ENCODE measurements around the gene PARK7. TPM values are rescaled to one million over a fixed set of nuclear protein-coding genes. Genes with fewer than 3 reads are reported as not detected.

PARK7 gene
- total RNA-seq, 4 donors from 2014 or later: 291 to 370 (median 332) TPM

DNA sequence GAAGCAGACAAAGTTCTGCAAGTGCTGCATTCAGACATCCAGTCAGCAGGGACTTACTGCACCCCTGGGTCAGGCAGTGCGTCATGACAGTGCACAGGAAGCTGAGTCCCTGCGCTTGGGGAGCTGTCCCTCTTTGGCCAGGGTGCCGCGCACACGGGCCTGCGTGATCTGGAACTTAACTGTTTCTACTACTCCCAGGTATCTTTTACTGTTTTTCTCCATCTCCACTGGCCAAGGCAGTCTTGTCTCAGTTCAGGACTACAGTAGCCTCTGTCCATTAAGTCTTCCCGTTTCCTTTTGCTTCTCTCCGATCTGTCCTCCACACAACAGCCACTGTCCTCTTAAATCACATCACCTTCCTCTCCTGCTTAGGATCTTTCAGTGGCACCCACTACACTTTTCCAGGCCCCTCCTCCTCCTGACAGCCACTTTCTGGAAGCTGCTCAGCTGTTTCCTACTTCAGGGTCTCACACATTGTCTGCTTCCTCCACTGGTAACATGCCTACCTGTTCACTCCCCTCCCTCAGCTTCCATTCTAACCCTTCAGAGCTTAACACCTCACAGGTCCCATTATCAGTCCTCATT lies 48.7 kb downstream of the PARK7 start:
- Histone ChIP-seq H3K27ac (peak overlapping the region; percentile 76 to 94 (median 88)), H3K4me1 (peaks cover 58 to 76% of the 10 kb centered on the region in 2 donors), H3K27me3 (no peaks in the 10 kb centered on the region), H3K36me3 (peaks cover 4 to 29% of the 10 kb centered on the region in 2 donors), H3K4me3 (no peak overlapping the region), H3K9me3 (no peaks in the 10 kb centered on the region)
- ATAC-seq (no peak), DNase-seq (no peak)
- in situ Hi-C loops (cut with MboI; ENCODE audit: low sequenced_read_pairs in 4 of 4): no loop called here
- no peak for TF ChIP-seq POLR2A (IDR thresholded peaks at IDR 0.05)
- TF ChIP-seq, protein P1, sequence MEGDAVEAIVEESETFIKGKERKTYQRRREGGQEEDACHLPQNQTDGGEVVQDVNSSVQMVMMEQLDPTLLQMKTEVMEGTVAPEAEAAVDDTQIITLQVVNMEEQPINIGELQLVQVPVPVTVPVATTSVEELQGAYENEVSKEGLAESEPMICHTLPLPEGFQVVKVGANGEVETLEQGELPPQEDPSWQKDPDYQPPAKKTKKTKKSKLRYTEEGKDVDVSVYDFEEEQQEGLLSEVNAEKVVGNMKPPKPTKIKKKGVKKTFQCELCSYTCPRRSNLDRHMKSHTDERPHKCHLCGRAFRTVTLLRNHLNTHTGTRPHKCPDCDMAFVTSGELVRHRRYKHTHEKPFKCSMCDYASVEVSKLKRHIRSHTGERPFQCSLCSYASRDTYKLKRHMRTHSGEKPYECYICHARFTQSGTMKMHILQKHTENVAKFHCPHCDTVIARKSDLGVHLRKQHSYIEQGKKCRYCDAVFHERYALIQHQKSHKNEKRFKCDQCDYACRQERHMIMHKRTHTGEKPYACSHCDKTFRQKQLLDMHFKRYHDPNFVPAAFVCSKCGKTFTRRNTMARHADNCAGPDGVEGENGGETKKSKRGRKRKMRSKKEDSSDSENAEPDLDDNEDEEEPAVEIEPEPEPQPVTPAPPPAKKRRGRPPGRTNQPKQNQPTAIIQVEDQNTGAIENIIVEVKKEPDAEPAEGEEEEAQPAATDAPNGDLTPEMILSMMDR (IDR thresholded peaks at IDR 0.05 in 4 of 5, conservative IDR thresholded peaks at IDR 0.05 in 1 of 5): no peak
- intact Hi-C loops (cut with DNase I; ENCODE audit: low total_unique reads): loop anchor here (10.0 kb wide), 1 partner anchor 1055 kb away; the partner anchor contains the start of gene SLC2A5

GRCh38 chr1:8011016-8011415 lies 49.5 kb downstream of the PARK7 start:
- H3K4me3 ChIP-seq: no peak overlapping the region
- peaks cover 58 to 76% of the 10 kb centered on the region in 2 donors for H3K4me1 ChIP-seq
- in situ Hi-C loops (cut with MboI; ENCODE audit: low sequenced_read_pairs in 4 of 4) (no loop called here), intact Hi-C loops (cut with DNase I; ENCODE audit: low total_unique reads) (loop anchor here (10.0 kb wide), 1 partner anchor 1054 kb away; the partner anchor contains the start of gene SLC2A5)
- peak overlapping the region; percentile 76 to 94 (median 88) for H3K27ac ChIP-seq
- H3K27me3 ChIP-seq: no peaks in the 10 kb centered on the region
- no peak for TF ChIP-seq POLR2A (IDR thresholded peaks at IDR 0.05)
- TF ChIP-seq, protein P1 (IDR thresholded peaks at IDR 0.05 in 4 of 5, conservative IDR thresholded peaks at IDR 0.05 in 1 of 5): no peak
- H3K36me3 ChIP-seq: peaks cover 4 to 29% of the 10 kb centered on the region in 2 donors
- DNase-seq (peak; percentile 83 to 92), ATAC-seq (peak; percentile 77 to 90)
- H3K9me3 ChIP-seq: no peaks in the 10 kb centered on the region

- H3K4me1 ChIP-seq: peaks cover 60 to 79% of the 10 kb centered on the region in 2 donors
- intact Hi-C loops (cut with DNase I; ENCODE audit: low total_unique reads): loop anchor here (10.0 kb wide), 1 partner anchor 1053 kb away; the partner anchor contains the start of gene SLC2A5
- H3K9me3 ChIP-seq: no peaks in the 10 kb centered on the region
- H3K4me3 ChIP-seq: no peak overlapping the region
- H3K27ac ChIP-seq: peak overlapping the region; percentile 76 to 94 (median 88)
- H3K27me3 ChIP-seq: no peaks in the 10 kb centered on the region
- peaks cover 4 to 29% of the 10 kb centered on the region in 2 donors for H3K36me3 ChIP-seq
- TF ChIP-seq, protein P1 (IDR thresholded peaks at IDR 0.05 in 4 of 5, conservative IDR thresholded peaks at IDR 0.05 in 1 of 5): no peak
- TF ChIP-seq POLR2A (IDR thresholded peaks at IDR 0.05): no peak
- in situ Hi-C loops (cut with MboI; ENCODE audit: low sequenced_read_pairs in 4 of 4): no loop called here
- ATAC-seq (peak; percentile 13 to 19), DNase-seq (no peak)
These were observed 50.7 kb downstream of the PARK7 start for GRCh38 chr1:8011923-8012858.

GRCh38 chr1:8012955-8013354 lies 51.4 kb downstream of the PARK7 start:
- no peaks in the 10 kb centered on the region for H3K27me3 ChIP-seq
- peak overlapping the region; percentile 14 to 94 (median 88) for H3K27ac ChIP-seq
- intact Hi-C loops (cut with DNase I; ENCODE audit: low total_unique reads) (loop anchor here (10.0 kb wide), 1 partner anchor 1052 kb away; the partner anchor contains the start of gene SLC2A5), in situ Hi-C loops (cut with MboI; ENCODE audit: low sequenced_read_pairs in 4 of 4) (no loop called here)
- no peaks in the 10 kb centered on the region for H3K9me3 ChIP-seq
- ATAC-seq (no peak), DNase-seq (no peak)
- H3K36me3 ChIP-seq: peaks cover 4 to 29% of the 10 kb centered on the region in 2 donors
- H3K4me3 ChIP-seq: no peak overlapping the region
- TF ChIP-seq POLR2A (IDR thresholded peaks at IDR 0.05): no peak
- TF ChIP-seq, protein P1 (IDR thresholded peaks at IDR 0.05 in 4 of 5, conservative IDR thresholded peaks at IDR 0.05 in 1 of 5): no peak
- H3K4me1 ChIP-seq: peaks cover 66 to 87% of the 10 kb centered on the region in 2 donors

Data from gastrocnemius medialis (tissue), 4 donors.